Measurements from ENCODE around the gene OVAAL. TPM values are rescaled to one million over a fixed set of nuclear protein-coding genes. Genes with fewer than 3 reads are reported as not detected.
A peak's percentile ranks its signal among the peaks of the same experiment; 100 is the strongest.

Gene OVAAL
- polyA plus RNA-seq, 3 donors: not detected

DNA sequence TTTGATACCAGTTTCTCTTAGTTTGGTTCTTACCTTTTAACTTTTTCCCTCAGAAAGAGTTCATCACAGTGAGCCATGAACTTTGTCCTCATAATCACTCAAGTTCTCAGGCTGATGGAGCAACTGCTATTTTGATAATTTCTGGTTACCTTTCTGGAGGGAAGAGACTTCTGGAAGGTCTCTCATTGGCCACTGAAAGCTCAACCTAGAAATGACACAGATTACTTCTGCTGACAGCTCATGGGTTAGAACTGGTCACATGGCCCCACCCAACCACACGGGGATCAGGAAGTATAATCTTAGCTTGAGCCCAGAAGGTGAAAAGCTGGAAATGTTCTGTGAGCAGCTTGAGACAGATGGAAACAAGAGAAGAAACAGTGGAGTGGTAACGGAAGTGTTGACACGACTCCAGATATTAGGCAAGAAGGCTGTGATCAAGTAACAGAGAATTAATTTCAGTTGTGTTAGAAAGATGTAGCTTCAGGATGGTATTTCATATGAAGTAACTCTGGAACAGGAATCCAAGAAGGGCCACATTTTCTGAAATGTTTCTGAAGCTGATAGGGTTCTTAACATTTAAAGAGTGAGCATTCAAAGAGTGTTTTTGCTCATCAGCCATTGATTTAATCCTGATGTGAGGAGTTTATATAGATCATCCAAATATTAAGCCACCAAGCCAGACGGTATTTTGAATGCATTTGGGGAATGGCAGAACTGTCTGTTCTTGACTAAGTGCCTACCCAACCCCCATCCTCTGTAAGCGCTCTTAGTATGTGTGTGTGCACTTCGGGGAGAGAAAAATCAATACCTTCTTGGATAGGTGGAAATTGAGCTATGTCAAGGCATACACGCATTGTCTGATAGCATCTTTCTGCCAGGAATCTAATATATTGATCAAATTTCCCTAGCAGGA is 51.1 kb downstream of the OVAAL start:
- intact Hi-C loops (cut with micrococcal nuclease): no loop called here
- peak overlapping the region; percentile 13 to 88 (median 65) for H3K27ac Mint-ChIP-seq
- H3K36me3 ChIP-seq (replicated peaks in 1 of 2; ENCODE audit: control insufficient read depth in 1 of 2, insufficient read depth in 2 of 2, low read length in 2 of 2): no peaks in the 10 kb centered on the region

DNA sequence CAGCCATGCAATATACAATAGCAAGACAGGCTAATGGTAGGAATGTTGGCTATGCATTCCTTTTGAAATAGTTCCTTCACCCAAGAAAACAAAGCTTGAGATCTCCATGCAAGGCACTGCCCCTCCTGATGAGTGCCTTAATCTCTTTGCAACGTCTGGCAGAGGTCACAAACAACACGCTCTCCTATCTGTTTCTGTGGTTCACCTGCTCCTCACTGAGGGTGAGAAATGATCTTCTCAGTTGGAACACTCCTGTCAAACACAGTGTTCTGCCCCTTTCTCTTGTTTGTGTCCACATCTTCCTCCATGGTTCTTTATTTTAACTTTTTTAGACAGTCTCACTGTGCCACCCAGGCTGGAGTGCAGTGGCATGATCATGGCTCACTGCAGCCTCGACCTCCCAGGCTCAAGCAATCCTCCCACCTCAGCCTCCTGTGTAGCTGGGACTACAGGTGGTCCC is 51.8 kb downstream of the OVAAL start:
- H3K27ac ChIP-seq (ENCODE audit: low read depth in 1 of 2, low read length in 2 of 2): no peak overlapping the region
- peaks cover 0 to 2% (median 0%) of the 10 kb centered on the region in 7 donors for H3K9me3 Mint-ChIP-seq
- H3K9ac ChIP-seq (ENCODE audit: insufficient read depth, low read length, poor library complexity, severe bottlenecking): no peak overlapping the region
- H3K4me1 Mint-ChIP-seq: peaks cover 21% of the 10 kb centered on the region
- no peak overlapping the region for H3K4me3 ChIP-seq (replicated peaks in 1 of 3; ENCODE audit: low read depth in 2 of 3, low read length in 3 of 3)
- intact Hi-C loops (cut with micrococcal nuclease): no loop called here
- H2AFZ ChIP-seq (ENCODE audit: insufficient read depth, low read depth, low read length, poor library complexity, severe bottlenecking): peak overlapping the region; percentile 33
- H3K4me2 ChIP-seq (replicated peaks; ENCODE audit: extremely low read depth, low read length, poor library complexity, severe bottlenecking): no peak overlapping the region
- H3K36me3 ChIP-seq (replicated peaks in 1 of 2; ENCODE audit: control insufficient read depth in 1 of 2, insufficient read depth in 2 of 2, low read length in 2 of 2): no peaks in the 10 kb centered on the region
- H3K79me2 ChIP-seq (ENCODE audit: insufficient read depth, low read length): no peaks in the 10 kb centered on the region
- DNase-seq: no peak
- WGBS (ENCODE audit: insufficient coverage): 100% methylated on average over 2 of the region's 3 CpGs
- H3K27me3 Mint-ChIP-seq (ENCODE audit: low read depth in 3 of 3): peaks cover 0 to 2% (median 0%) of the 10 kb centered on the region in 3 donors
- TF ChIP-seq, protein P1, sequence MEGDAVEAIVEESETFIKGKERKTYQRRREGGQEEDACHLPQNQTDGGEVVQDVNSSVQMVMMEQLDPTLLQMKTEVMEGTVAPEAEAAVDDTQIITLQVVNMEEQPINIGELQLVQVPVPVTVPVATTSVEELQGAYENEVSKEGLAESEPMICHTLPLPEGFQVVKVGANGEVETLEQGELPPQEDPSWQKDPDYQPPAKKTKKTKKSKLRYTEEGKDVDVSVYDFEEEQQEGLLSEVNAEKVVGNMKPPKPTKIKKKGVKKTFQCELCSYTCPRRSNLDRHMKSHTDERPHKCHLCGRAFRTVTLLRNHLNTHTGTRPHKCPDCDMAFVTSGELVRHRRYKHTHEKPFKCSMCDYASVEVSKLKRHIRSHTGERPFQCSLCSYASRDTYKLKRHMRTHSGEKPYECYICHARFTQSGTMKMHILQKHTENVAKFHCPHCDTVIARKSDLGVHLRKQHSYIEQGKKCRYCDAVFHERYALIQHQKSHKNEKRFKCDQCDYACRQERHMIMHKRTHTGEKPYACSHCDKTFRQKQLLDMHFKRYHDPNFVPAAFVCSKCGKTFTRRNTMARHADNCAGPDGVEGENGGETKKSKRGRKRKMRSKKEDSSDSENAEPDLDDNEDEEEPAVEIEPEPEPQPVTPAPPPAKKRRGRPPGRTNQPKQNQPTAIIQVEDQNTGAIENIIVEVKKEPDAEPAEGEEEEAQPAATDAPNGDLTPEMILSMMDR (IDR thresholded peaks at IDR 0.05): no peak
- H3K4me1 ChIP-seq (ENCODE audit: control insufficient read depth in 1 of 2, insufficient read depth in 2 of 2, low read length in 2 of 2): peaks cover 5 to 7% of the 10 kb centered on the region in 2 donors
- no peaks in the 10 kb centered on the region for H3K27me3 ChIP-seq (ENCODE audit: control insufficient read depth in 2 of 2, insufficient read depth in 2 of 2, low read length in 2 of 2)
- peaks cover 0 to 2% of the 10 kb centered on the region in 2 donors for H3K36me3 Mint-ChIP-seq
- H3K4me3 Mint-ChIP-seq: no peak overlapping the region
- H4K20me1 ChIP-seq (ENCODE audit: insufficient read depth, low read length): no peaks in the 10 kb centered on the region
- H3K27ac Mint-ChIP-seq: peak overlapping the region in 2 of 7 donors; percentile 58 to 61
- no peaks in the 10 kb centered on the region for H3K9me3 ChIP-seq (replicated peaks in 1 of 2; ENCODE audit: control insufficient read depth in 1 of 2, insufficient read depth in 1 of 2, low read length in 2 of 2)

More for the DNA sequence above, 51.1 kb downstream of the OVAAL start:
- no peaks in the 10 kb centered on the region for H3K27me3 ChIP-seq (ENCODE audit: control insufficient read depth in 2 of 2, insufficient read depth in 2 of 2, low read length in 2 of 2)
- DNase-seq: peak in 2 of 3 donors; percentile 20 to 36
- H2AFZ ChIP-seq (ENCODE audit: insufficient read depth, low read depth, low read length, poor library complexity, severe bottlenecking): peak overlapping the region; percentile 33
- Mint-ChIP-seq H3K36me3 (peaks cover 0 to 2% of the 10 kb centered on the region in 2 donors), H3K4me3 (no peak overlapping the region), H3K9me3 (peaks cover 0 to 2% (median 0%) of the 10 kb centered on the region in 7 donors), H3K4me1 (peaks cover 21% of the 10 kb centered on the region), H3K27me3 (ENCODE audit: low read depth in 3 of 3) (peaks cover 0 to 2% (median 0%) of the 10 kb centered on the region in 3 donors)
- H3K4me1 ChIP-seq (ENCODE audit: control insufficient read depth in 1 of 2, insufficient read depth in 2 of 2, low read length in 2 of 2): peaks cover 5 to 7% of the 10 kb centered on the region in 2 donors
- no peak overlapping the region for H3K4me3 ChIP-seq (replicated peaks in 1 of 3; ENCODE audit: low read depth in 2 of 3, low read length in 3 of 3)
- H3K79me2 ChIP-seq (ENCODE audit: insufficient read depth, low read length): no peaks in the 10 kb centered on the region
- no peak overlapping the region for H3K4me2 ChIP-seq (replicated peaks; ENCODE audit: extremely low read depth, low read length, poor library complexity, severe bottlenecking)
- no peak overlapping the region for H3K9ac ChIP-seq (ENCODE audit: insufficient read depth, low read length, poor library complexity, severe bottlenecking)
- no peaks in the 10 kb centered on the region for H4K20me1 ChIP-seq (ENCODE audit: insufficient read depth, low read length)
- peak overlapping the region in 1 of 2 donors; percentile 47 for H3K27ac ChIP-seq (ENCODE audit: low read depth in 1 of 2, low read length in 2 of 2)
- H3K9me3 ChIP-seq (replicated peaks in 1 of 2; ENCODE audit: control insufficient read depth in 1 of 2, insufficient read depth in 1 of 2, low read length in 2 of 2): no peaks in the 10 kb centered on the region
- 67% methylated on average over 2 of the region's 7 CpGs for WGBS (ENCODE audit: insufficient coverage)
- TF ChIP-seq, protein P1 (IDR thresholded peaks at IDR 0.05): no peak

Measured in CD14-positive monocyte (primary cell).